Cardiac muscle cell (in vitro differentiated cells and primary cell): Measurements from ENCODE around the gene MICB. TPM values are rescaled to one million over a fixed set of nuclear protein-coding genes. Genes with fewer than 3 reads are reported as not detected.

Source experiments
- DNase-seq, 2 donors: peaks; one replicate each; pipeline versions ENCODE4 v3.0.0 to v3.0.0-alpha.2; 2010 to 2017; ENCODE audit warnings: low read depth in 1 of 2, low spot score in 1 of 2
- H3K27ac ChIP-seq: fragments of 200-600 bp; sonication (generic); 2 replicates; pipeline ENCODE4 v1.5.1; 2016
- H3K27me3 ChIP-seq: fragments of 200-600 bp; sonication (generic); 2 replicates; pipeline ENCODE4 v1.6.0; 2016; ENCODE audit warnings: control low read depth
- H3K36me3 ChIP-seq: fragments of 200-600 bp; sonication (generic); 2 replicates; pipeline ENCODE4 v1.5.1; 2016; ENCODE audit warnings: control low read depth
- H3K4me1 ChIP-seq: fragments of 200-600 bp; sonication (generic); 2 replicates; pipeline ENCODE4 v1.8.1; 2017; ENCODE audit warnings: low read depth, mild to moderate bottlenecking, mixed run types
- H3K4me3 ChIP-seq: fragments of 200-600 bp; sonication (generic); 2 replicates; pipeline ENCODE4 v1.5.1; 2016; ENCODE audit warnings: mild to moderate bottlenecking
- H3K9me3 ChIP-seq: fragments of 200-600 bp; sonication (generic); 2 replicates; pipeline ENCODE4 v1.5.1; 2017; ENCODE audit warnings: low read depth, mild to moderate bottlenecking, control low read depth
- polyA plus RNA-seq: library from polyadenylated mRNA; unstranded; fragments of >200 nt; fragmentation: Nextera tagmentation; extraction: Ambion mirVana; gene quantifications from 2 replicates; pipeline ENCODE4 v1.2.1, GENCODE V29; 2016
- total RNA-seq: library from RNA; depleted of rRNA; stranded (reverse); fragments of >200 nt; gene quantifications from 2 replicates; pipeline ENCODE4 v1.2.3, GENCODE V29; 2016
- TF ChIP-seq, protein P1 (sequence below): IDR thresholded peaks from 2 replicates; pipeline ENCODE4 v1.5.1; 2012; ENCODE audit warnings: low read depth, mild to moderate bottlenecking, low read length

Gene MICB
- total and polyA plus RNA-seq, 2 experiments from 2014 or later, result 0.99 to 2.2 TPM

DNA sequence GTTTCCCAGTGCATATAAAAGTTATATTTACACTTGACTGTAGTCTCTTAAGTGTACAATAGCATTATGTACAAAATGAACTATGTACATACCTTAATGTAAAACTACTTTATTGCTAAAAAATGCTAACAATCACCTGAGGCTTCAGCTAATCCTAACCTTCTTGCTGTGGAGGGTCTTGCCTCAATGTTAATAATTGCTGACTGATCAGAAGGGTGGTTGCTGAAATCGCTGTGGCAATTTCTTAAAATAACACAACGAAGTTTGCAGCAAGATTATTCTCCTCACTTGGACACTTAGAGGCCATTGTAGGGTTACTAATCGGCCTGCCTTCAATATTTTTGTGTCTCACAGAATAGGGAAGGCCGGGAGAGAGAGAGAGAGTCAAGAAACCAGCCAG is 24.7 kb upstream of the MICB start:
- H3K27ac ChIP-seq, result no peak overlapping the region
- no peak for DNase-seq
- H3K36me3 ChIP-seq, result no peaks in the 10 kb centered on the region
- H3K4me3 ChIP-seq, result no peak overlapping the region
- TF ChIP-seq, protein P1, sequence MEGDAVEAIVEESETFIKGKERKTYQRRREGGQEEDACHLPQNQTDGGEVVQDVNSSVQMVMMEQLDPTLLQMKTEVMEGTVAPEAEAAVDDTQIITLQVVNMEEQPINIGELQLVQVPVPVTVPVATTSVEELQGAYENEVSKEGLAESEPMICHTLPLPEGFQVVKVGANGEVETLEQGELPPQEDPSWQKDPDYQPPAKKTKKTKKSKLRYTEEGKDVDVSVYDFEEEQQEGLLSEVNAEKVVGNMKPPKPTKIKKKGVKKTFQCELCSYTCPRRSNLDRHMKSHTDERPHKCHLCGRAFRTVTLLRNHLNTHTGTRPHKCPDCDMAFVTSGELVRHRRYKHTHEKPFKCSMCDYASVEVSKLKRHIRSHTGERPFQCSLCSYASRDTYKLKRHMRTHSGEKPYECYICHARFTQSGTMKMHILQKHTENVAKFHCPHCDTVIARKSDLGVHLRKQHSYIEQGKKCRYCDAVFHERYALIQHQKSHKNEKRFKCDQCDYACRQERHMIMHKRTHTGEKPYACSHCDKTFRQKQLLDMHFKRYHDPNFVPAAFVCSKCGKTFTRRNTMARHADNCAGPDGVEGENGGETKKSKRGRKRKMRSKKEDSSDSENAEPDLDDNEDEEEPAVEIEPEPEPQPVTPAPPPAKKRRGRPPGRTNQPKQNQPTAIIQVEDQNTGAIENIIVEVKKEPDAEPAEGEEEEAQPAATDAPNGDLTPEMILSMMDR, result no peak
- no peaks in the 10 kb centered on the region for H3K4me1 ChIP-seq
- H3K27me3 ChIP-seq, result peaks cover 18% of the 10 kb centered on the region
- H3K9me3 ChIP-seq, result no peaks in the 10 kb centered on the region

DNA sequence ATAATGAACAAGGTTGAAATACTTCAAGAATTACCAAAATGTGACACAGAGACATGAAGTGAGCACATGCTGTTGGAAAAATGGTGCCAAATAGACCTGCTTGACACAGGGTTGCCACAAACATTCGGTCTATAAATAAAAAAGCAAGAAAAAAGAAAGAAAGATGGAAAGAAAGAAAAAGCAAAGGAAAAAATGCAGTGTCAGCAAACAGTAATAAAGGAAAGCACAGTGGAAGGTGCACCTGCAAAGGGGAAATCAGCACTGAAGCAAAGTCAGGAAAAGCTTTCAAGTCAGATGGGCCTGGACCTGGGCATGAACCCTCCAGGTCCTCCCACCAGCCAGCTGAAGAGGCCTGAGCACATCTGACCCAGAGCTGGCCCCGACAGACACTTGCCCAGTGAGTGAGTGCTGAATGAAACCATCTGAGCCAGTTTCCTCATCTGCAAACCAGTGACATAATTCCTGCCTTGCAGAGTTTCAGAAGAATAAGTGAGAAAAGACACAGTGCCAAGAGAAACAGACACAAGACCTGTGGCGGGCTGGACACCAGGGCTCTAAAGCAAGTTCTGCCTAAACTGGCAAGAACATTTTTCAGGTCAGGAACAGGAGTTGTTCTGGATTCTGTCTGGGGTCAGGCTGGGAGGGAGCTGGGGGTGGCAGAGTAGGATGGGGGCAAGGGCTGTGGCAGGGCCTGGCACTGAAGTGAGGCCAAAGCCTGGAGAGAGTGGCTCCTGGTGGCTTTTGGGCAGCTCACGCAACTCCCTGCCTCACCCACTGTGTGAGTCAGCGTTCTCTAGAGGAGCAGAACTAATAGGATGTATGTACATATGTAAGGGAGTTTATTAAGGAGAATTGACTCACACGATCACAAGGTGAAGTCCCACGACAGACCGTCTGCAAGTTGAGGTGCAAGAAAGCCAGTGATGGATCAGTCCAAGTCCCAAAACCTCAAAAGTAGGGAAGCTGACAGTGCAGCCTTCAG is 23.9 kb upstream of the MICB start:
- H3K9me3 ChIP-seq, result no peaks in the 10 kb centered on the region
- H3K36me3 ChIP-seq, result no peaks in the 10 kb centered on the region
- no peak overlapping the region for H3K4me3 ChIP-seq
- peak in 1 of 2 donors; percentile 43 for DNase-seq
- no peaks in the 10 kb centered on the region for H3K4me1 ChIP-seq
- TF ChIP-seq, protein P1, result no peak
- no peak overlapping the region for H3K27ac ChIP-seq
- H3K27me3 ChIP-seq, result peaks cover 18% of the 10 kb centered on the region

GRCh38 chr6:31474871-31475286 is 23.1 kb upstream of the MICB start:
- Histone ChIP-seq H3K4me1 (no peaks in the 10 kb centered on the region), H3K4me3 (no peak overlapping the region), H3K27ac (no peak overlapping the region), H3K27me3 (peaks cover 15% of the 10 kb centered on the region), H3K36me3 (no peaks in the 10 kb centered on the region), H3K9me3 (no peaks in the 10 kb centered on the region)
- DNase-seq, result no peak
- TF ChIP-seq, protein P1, result peak; percentile 33

DNA sequence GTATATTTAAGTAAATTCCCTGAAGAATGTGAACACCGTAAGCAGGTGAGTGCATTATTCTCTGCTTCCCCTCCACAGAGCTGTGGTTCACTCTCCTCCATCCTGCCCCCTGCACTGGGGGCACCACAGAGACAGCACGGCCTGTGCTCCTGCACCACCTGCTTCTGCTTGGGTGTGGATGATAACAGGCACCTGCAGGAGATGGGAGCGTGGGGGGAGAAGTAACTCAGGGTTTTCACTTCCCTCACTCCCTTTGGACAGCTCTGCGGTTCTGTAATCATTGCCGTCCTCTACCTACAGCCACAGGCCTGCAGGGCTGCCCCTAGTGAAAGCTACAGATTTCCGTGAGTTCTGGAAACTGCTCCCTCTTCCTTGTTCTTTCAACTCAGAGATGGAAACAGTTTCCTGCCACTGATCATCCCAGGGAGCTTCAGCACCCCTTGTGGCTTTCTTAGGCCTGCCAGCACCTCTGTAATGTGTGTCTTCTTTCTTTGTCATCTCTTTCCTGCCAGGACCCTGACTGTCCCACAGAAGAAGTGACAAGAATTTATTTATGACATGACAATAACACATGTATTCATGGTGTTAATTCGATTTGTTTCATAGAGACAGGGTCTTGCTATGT is 21.3 kb upstream of the MICB start:
- TF ChIP-seq, protein P1, result no peak
- Histone ChIP-seq H3K27ac (no peak overlapping the region), H3K9me3 (no peaks in the 10 kb centered on the region), H3K27me3 (peaks cover 7% of the 10 kb centered on the region), H3K36me3 (no peaks in the 10 kb centered on the region), H3K4me1 (no peaks in the 10 kb centered on the region), H3K4me3 (no peak overlapping the region)
- DNase-seq, result no peak

DNA sequence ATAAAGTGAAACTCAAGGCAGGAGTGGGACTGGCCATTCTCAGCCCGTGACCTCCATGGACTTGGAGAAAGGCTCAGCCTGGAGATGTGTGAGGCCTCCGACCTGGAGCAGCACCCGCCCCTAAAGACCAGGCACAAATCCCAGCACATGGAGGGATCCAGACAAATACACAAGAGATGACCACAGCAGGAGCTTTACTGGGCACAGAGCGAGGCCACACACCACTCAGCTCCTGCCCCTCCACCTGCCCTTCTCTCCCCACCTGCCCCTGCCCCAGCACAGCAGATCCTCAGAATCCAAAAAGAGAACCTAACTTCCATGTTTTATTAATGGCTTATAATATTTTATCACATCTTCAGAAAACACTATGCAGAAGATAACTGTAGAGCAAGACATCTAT is 20.4 kb upstream of the MICB start:
- TF ChIP-seq, protein P1, result no peak
- no peaks in the 10 kb centered on the region for H3K36me3 ChIP-seq
- no peak overlapping the region for H3K27ac ChIP-seq
- H3K4me3 ChIP-seq, result no peak overlapping the region
- H3K9me3 ChIP-seq, result no peaks in the 10 kb centered on the region
- no peak for DNase-seq
- H3K27me3 ChIP-seq, result peaks cover 7% of the 10 kb centered on the region
- no peaks in the 10 kb centered on the region for H3K4me1 ChIP-seq
